Measurements from ENCODE around the gene FUT4. TPM values are rescaled to one million over a fixed set of nuclear protein-coding genes. Genes with fewer than 3 reads are reported as not detected.

FUT4 gene
- total and polyA plus RNA-seq, 2 experiments from 2014 or later: 2.0 to 7.9 TPM

DNA sequence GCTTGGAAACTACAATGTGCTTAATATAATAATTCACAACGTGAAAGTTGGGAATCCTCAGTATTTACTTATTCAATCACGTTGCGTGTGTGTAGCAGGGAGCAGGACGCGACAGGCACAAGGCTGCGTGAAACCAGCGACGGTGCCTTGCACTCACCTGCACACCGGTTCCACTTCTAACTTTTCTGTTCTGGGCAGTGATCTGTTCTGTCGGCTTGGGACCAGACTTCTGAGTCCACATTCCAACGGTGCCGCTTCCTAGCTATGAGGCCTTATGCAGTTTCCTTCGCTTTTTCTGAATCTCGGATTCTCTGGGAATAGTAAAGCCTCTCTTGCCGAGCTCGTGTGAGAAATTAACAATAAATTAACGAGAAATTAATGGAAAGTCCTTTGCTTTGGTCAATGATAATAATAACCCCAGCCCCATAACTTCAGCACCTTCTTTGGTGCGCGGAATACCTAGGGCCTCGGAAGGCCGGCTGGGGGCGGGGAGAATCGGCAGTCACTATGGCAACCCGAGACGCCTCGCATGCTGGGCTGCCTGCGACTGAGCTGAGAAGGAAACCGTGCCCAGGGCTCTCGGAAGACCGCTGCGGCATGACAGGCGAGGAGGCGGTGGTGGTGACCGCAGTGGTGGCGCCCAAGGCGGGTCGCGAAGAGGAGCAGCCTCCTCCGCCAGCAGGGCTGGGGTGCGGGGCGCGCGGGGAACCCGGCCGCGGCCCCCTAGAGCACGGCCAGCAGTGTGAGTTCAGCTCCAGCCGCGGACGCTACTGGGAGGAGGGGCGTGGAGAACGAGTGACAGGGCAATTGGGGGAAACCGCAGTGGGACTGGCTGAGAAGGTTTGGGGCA is 31.6 kb upstream of the FUT4 start, which contains the start of gene C11orf97:
C11orf97 (plus strand) TSS at position 530 of the 850 bp plus-strand sequence; CDS start at position 598, 68 bp downstream.
- Histone ChIP-seq H3K36me3 (ENCODE audit: low read depth) (no peaks in the 10 kb centered on the region), H3F3A (ENCODE audit: insufficient read depth) (no peaks in the 10 kb centered on the region), H3K9me2 (ENCODE audit: insufficient read depth) (no peaks in the 10 kb centered on the region), H3K4me3 (peak within 1 kb of the TSS; percentile 78), H3K9ac (peak within 1 kb of the TSS; percentile 33), H3K9me3 (ENCODE audit: low read depth) (no peaks in the 10 kb centered on the region), H3K4me2 (ENCODE audit: unreplicated experiment) (peak within 1 kb of the TSS; percentile 96), H3K27me3 (replicated peaks; ENCODE audit: insufficient read depth) (no peaks in the 10 kb centered on the region), H3K4me1 (ENCODE audit: insufficient read depth) (no peaks in the 10 kb centered on the region), H4K20me1 (ENCODE audit: insufficient read depth) (no peaks in the 10 kb centered on the region), H3K79me2 (ENCODE audit: insufficient read depth) (no peaks in the 10 kb centered on the region), H2AFZ (peak within 1 kb of the TSS; percentile 84), H3K27ac (no peak within 1 kb of the TSS)
- DNase-seq: peak; percentile 71
- TF ChIP-seq EZH2phosphoT487 (IDR thresholded peaks at IDR 0.05; ENCODE audit: insufficient read depth, low read depth) (no peak), EZH2 (IDR thresholded peaks at IDR 0.05; ENCODE audit: insufficient read depth, poor library complexity, severe bottlenecking) (no peak)
- 17% methylated on average over 53 of the region's 53 CpGs for WGBS, 2 experiments (ENCODE audit: low coverage in 1 of 2, low lambda C conversion rate in 2 of 2, missing lambda C conversion rate in 2 of 2)
- in situ Hi-C loops (cut with MboI): no loop called here

DNA sequence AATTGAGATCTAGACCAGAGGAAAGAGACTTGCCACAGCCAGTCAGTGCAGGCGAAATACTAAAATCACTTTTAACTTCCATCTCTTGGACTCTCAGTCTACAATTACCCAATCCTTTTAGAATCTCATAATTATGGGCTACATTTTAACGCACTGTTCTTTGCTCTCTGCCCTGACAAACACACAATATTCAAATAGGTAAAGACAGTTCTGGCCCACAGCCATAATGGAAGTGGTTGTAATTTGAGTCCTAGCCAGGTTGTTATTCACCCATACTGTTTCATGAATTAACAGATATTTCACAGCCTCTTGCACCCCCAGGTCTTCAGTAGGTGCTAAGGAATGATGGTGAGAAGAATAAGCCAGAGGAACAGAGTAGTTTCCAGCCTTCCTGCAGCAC is 30.6 kb upstream of the FUT4 start:
- 56 to 66% methylated on average over 2 of the region's 2 CpGs for WGBS, 2 experiments (ENCODE audit: low coverage in 1 of 2, low lambda C conversion rate in 2 of 2, missing lambda C conversion rate in 2 of 2)
- peak overlapping the region; percentile 96 for H3K4me2 ChIP-seq (ENCODE audit: unreplicated experiment)

DNA sequence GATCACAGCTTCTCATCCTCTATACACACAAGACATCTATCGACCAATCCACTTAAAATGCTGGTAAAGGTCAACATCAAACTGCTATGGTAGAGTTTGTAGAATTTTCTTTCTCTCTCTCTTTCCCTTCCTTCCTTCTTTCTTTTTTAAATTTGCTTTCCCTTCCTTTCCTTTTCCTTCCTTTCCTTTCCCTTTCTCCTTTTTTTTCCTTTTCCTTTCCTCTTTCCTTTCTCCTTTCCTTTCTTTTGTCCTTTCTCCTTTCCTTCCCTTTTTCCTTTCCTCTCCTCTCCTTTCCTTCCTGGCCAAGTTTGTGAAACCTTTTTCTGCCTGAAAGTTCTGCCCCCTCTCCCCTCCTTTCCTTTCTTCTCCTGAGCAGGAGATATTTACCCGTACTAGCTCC is 28.3 kb upstream of the FUT4 start:
- H3K27ac ChIP-seq: no peak overlapping the region
- no peaks in the 10 kb centered on the region for H3K36me3 ChIP-seq (ENCODE audit: low read depth)
- H3K4me2 ChIP-seq (ENCODE audit: unreplicated experiment): no peak overlapping the region
- H3K79me2 ChIP-seq (ENCODE audit: insufficient read depth): no peaks in the 10 kb centered on the region
- in situ Hi-C loops (cut with MboI): no loop called here
- H3K9ac ChIP-seq: no peak overlapping the region
- no peak for TF ChIP-seq EZH2 (IDR thresholded peaks at IDR 0.05; ENCODE audit: insufficient read depth, poor library complexity, severe bottlenecking)
- 93 to 97% methylated on average over 2 of the region's 2 CpGs for WGBS, 2 experiments (ENCODE audit: low coverage in 1 of 2, low lambda C conversion rate in 2 of 2, missing lambda C conversion rate in 2 of 2)
- H3F3A ChIP-seq (ENCODE audit: insufficient read depth): no peaks in the 10 kb centered on the region
- no peaks in the 10 kb centered on the region for H3K4me1 ChIP-seq (ENCODE audit: insufficient read depth)
- no peaks in the 10 kb centered on the region for H3K27me3 ChIP-seq (replicated peaks; ENCODE audit: insufficient read depth)
- H3K9me2 ChIP-seq (ENCODE audit: insufficient read depth): no peaks in the 10 kb centered on the region
- no peak overlapping the region for H2AFZ ChIP-seq
- H3K4me3 ChIP-seq: no peak overlapping the region
- no peak for DNase-seq
- no peaks in the 10 kb centered on the region for H3K9me3 ChIP-seq (ENCODE audit: low read depth)
- no peaks in the 10 kb centered on the region for H4K20me1 ChIP-seq (ENCODE audit: insufficient read depth)

More for the DNA sequence above, 30.6 kb upstream of the FUT4 start:
- Histone ChIP-seq H3K36me3 (ENCODE audit: low read depth) (no peaks in the 10 kb centered on the region), H3K9me2 (ENCODE audit: insufficient read depth) (no peaks in the 10 kb centered on the region), H3K27ac (no peak overlapping the region), H4K20me1 (ENCODE audit: insufficient read depth) (no peaks in the 10 kb centered on the region), H3F3A (ENCODE audit: insufficient read depth) (no peaks in the 10 kb centered on the region), H3K9ac (no peak overlapping the region), H3K27me3 (replicated peaks; ENCODE audit: insufficient read depth) (no peaks in the 10 kb centered on the region), H2AFZ (no peak overlapping the region), H3K4me3 (no peak overlapping the region), H3K4me1 (ENCODE audit: insufficient read depth) (no peaks in the 10 kb centered on the region), H3K79me2 (ENCODE audit: insufficient read depth) (no peaks in the 10 kb centered on the region), H3K9me3 (ENCODE audit: low read depth) (no peaks in the 10 kb centered on the region)
- no peak for DNase-seq
- TF ChIP-seq EZH2phosphoT487 (IDR thresholded peaks at IDR 0.05; ENCODE audit: insufficient read depth, low read depth): no peak
- no peak for TF ChIP-seq EZH2 (IDR thresholded peaks at IDR 0.05; ENCODE audit: insufficient read depth, poor library complexity, severe bottlenecking)
- in situ Hi-C loops (cut with MboI): no loop called here

DNA sequence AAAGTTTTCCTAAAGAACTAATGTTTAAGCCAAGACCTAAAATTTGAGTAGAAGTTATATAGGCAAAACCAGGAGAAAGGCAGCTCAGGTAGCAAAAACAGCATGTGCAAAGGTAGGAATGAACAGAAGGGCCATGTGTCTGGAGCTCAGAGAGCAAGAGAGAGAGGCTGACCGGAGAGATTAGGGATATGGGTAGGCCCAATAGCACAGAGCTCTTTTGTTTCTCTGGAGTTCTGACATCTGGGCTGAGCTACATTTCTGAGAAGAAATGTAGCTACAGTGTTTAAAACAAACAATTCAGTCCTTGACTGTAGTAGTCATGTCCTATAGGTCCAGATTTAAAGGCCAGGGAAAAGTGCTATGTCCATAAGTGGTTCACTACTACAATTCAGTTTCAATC is 27.0 kb upstream of the FUT4 start:
- WGBS, 2 experiments (ENCODE audit: low coverage in 1 of 2, low lambda C conversion rate in 2 of 2, missing lambda C conversion rate in 2 of 2): 46 to 67% methylated on average over 1 of the region's 1 CpG
- Histone ChIP-seq H3K9me2 (ENCODE audit: insufficient read depth) (no peaks in the 10 kb centered on the region), H4K20me1 (ENCODE audit: insufficient read depth) (no peaks in the 10 kb centered on the region), H3K4me1 (ENCODE audit: insufficient read depth) (no peaks in the 10 kb centered on the region), H3K27ac (no peak overlapping the region), H3K4me2 (ENCODE audit: unreplicated experiment) (no peak overlapping the region), H2AFZ (no peak overlapping the region), H3K9ac (no peak overlapping the region), H3K27me3 (replicated peaks; ENCODE audit: insufficient read depth) (no peaks in the 10 kb centered on the region), H3K4me3 (no peak overlapping the region), H3K9me3 (ENCODE audit: low read depth) (no peaks in the 10 kb centered on the region), H3K79me2 (ENCODE audit: insufficient read depth) (no peaks in the 10 kb centered on the region), H3K36me3 (ENCODE audit: low read depth) (no peaks in the 10 kb centered on the region), H3F3A (ENCODE audit: insufficient read depth) (no peaks in the 10 kb centered on the region)
- in situ Hi-C loops (cut with MboI): no loop called here
- no peak for TF ChIP-seq EZH2phosphoT487 (IDR thresholded peaks at IDR 0.05; ENCODE audit: insufficient read depth, low read depth)
- TF ChIP-seq EZH2 (IDR thresholded peaks at IDR 0.05; ENCODE audit: insufficient read depth, poor library complexity, severe bottlenecking): no peak
- no peak for DNase-seq
